Activated CD4-positive, alpha-beta T cell treated with anti-CD3 and anti-CD28 coated beads, Interleukin-2, amount 50 U/mL, for 24 hours (primary cell): Measurements from ENCODE around the gene HNRNPR.
"Not testable (repeated sequence)": the region's sequence is repeated elsewhere in the genome, so short reads cannot be mapped to it uniquely, and the experiment has no call there.

Experiments
- DNase-seq, 2 donors: peaks; one replicate each; pipeline ENCODE4 v3.0.0-alpha.2; 2020; ENCODE audit warnings: low read depth in 1 of 2, low spot score in 1 of 2

The HNRNPR gene

DNA sequence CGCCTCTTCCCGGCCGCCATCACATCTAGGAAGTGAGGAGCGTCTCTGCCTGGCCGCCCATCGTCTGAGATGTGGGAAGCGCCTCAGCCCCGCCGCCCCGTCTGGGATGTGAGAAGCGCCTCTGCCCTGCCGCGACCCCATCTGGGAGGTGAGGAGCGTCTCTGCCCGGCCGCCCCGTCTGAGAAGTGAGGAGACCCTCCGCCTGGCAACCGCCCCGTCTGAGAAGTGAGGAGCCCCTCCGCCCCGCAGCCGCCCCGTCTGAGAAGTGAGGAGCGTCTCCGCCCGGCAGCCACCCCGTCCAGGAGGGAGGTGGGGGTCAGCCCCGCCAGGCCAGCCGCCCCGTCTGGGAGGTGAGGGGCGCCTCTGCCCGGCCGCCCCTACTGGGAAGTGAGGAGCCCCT, 86.7 kb downstream of the HNRNPR start:
- DNase-seq, result not testable (repeated sequence)
